Caco-2 (cell line): Measurements from ENCODE around the gene PYCARD. TPM values are rescaled to one million over a fixed set of nuclear protein-coding genes. Genes with fewer than 3 reads are reported as not detected.

ENCODE experiments used
- BruUV-seq: library from RNA; stranded (reverse); fragments of 400-500 nt; replicated peaks from 2 replicates; lab custom pipeline; 2021; lab: Mats Ljungman, UMichigan
- CTCF ChIA-PET: fragments of 300-600 bp; sonication (Branson Sonifier 250); formaldehyde crosslinking; loops from one replicate; lab custom pipeline; 2022; ENCODE audit warnings: antibody characterized with exemption; lab: Charles Lee
- POLR2A ChIA-PET: fragments of 300-600 bp; sonication (Branson Sonifier 250); formaldehyde crosslinking; loops from one replicate; lab custom pipeline; 2022; ENCODE audit warnings: antibody characterized with exemption; lab: Charles Lee
- DNase-seq, 2 experiments: peaks; one replicate each; pipeline versions ENCODE4 v3.0.0 to v3.0.0-alpha.2; 2020 to 2022
- H3K27me3 ChIP-seq: replicated peaks from 2 replicates; pipeline ENCODE4 v1.6.0; 2011; ENCODE audit warnings: low read length; ENCODE audit not compliant: control insufficient read depth, insufficient read depth
- H3K36me3 ChIP-seq: 2 replicates; pipeline ENCODE4 v1.5.1; 2011; ENCODE audit warnings: low read length; ENCODE audit not compliant: control insufficient read depth, insufficient read depth
- H3K4me1 ChIP-seq: fragments of 250-450 bp; sonication (Bioruptor Pico); 2 replicates; pipeline ENCODE4 v1.5.1; 2020; ENCODE audit warnings: mild to moderate bottlenecking
- H3K4me3 ChIP-seq: 2 replicates; pipeline ENCODE4 v1.5.1; 2011; ENCODE audit warnings: low read depth, mild to moderate bottlenecking, control low read depth, low read length
- H3K9me3 ChIP-seq: fragments of 250-450 bp; sonication (Bioruptor Pico); 2 replicates; pipeline ENCODE4 v1.5.1; 2020; ENCODE audit warnings: mild to moderate bottlenecking, moderate library complexity
- H3K27ac Mint-ChIP-seq: one replicate; pipeline ENCODE4 v1.8.0; 2022; ENCODE audit warnings: mixed read lengths; ENCODE audit not compliant: unreplicated experiment
- H3K27me3 Mint-ChIP-seq: one replicate; pipeline ENCODE4 v1.8.0; 2022; ENCODE audit warnings: mixed read lengths; ENCODE audit not compliant: insufficient read depth, unreplicated experiment
- H3K36me3 Mint-ChIP-seq: one replicate; pipeline ENCODE4 v1.8.0; 2022; ENCODE audit warnings: mild to moderate bottlenecking, mixed read lengths; ENCODE audit not compliant: insufficient read depth, unreplicated experiment
- H3K4me1 Mint-ChIP-seq: one replicate; pipeline ENCODE4 v1.8.0; 2022; ENCODE audit warnings: low read depth, mixed read lengths; ENCODE audit not compliant: unreplicated experiment
- H3K4me3 Mint-ChIP-seq: one replicate; pipeline ENCODE4 v1.8.0; 2022; ENCODE audit warnings: mild to moderate bottlenecking, moderate library complexity, mixed read lengths; ENCODE audit not compliant: unreplicated experiment
- H3K9me3 Mint-ChIP-seq: one replicate; pipeline ENCODE4 v1.8.0; 2022; ENCODE audit warnings: mixed read lengths; ENCODE audit not compliant: unreplicated experiment
- intact Hi-C: fragments of 100-400 bp; cut with micrococcal nuclease; formaldehyde crosslinking; loops from one replicate; pipeline ENCODE4 v1.10.0; 2022; ENCODE audit not compliant: unreplicated experiment
- total RNA-seq: library from RNA; stranded (reverse); gene quantifications from 2 replicates; pipeline ENCODE4 v1.2.3, GENCODE V29; 2022
- TF ChIP-seq, protein P1 (sequence below), 2 experiments: fragments of 200-600 bp in 1 of 2; IDR thresholded peaks; 1 replicate in 1 of 2; 2 replicates in 1 of 2; pipeline versions ENCODE4 v1.5.1 to v1.8.0; 2011 to 2022; ENCODE audit warnings: antibody characterized with exemption in 1 of 2, control low read depth in 1 of 2, inconsistent platforms in 1 of 2, low read depth in 1 of 2, low read length in 1 of 2, mild to moderate bottlenecking in 1 of 2, moderate library complexity in 1 of 2; ENCODE audit not compliant: insufficient read depth in 1 of 2, severe bottlenecking in 1 of 2, unreplicated experiment in 1 of 2

The PYCARD gene
- total RNA-seq, 1 experiment from 2014 or later = 0.84 TPM

DNA sequence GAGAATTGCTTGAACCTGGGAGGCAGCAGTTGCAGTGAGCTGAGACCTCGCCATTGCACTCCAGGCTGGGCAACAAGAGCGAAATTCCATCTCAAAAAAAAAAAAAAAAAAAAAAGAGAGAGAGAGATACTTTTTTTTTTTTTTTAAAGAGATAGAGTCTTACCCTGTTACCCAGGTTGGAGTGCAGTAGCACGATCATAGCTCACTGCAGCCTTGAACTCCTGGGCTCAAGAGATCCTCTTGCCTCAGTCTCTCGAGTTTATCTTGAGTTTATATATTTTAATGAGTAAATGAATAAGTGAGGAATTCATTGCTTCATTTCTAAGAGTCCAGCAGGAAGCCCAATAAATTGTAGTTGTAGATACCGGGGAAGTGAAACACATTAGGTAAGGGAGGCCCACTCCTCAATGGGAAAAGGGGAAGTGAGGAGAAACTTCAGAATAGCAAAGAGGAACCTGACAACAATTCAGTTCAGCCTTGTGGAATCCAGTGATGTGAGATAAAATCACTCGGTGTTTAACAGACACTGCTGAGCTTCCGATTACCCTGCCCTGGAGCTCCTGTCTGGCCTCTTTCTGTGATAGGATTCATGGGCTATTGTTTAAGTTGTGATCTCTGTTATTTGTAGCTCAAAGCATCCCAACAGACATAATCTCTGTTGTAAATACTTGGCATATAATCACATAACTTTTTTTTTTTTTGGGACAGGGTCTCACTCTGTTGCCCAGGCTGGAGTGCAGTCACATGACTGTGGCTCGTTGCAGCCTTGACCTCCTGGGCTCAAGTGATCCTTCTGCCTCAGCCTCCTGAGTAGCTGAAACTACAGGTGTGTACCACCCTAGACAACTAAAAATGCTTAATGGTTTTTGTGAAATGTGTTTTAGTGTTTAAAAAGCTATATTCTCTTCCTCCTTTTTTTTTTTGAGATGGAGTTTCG, 41.4 kb upstream of the PYCARD start:
- no TSS peak for BruUV-seq
- ChIA-PET POLR2A (no interaction called here), CTCF (interaction anchor here (0.5 kb wide), 1 partner anchor 27 kb away, joined by 5 read pairs; no protein-coding TSS in a partner anchor)
- no peaks in the 10 kb centered on the region for H3K4me1 Mint-ChIP-seq
- H3K36me3 Mint-ChIP-seq = no peaks in the 10 kb centered on the region
- H3K9me3 Mint-ChIP-seq = no peaks in the 10 kb centered on the region
- no peaks in the 10 kb centered on the region for H3K4me1 ChIP-seq
- no peak overlapping the region for H3K4me3 Mint-ChIP-seq
- no peaks in the 10 kb centered on the region for H3K9me3 ChIP-seq
- no peak overlapping the region for H3K4me3 ChIP-seq
- no peak for DNase-seq
- no peaks in the 10 kb centered on the region for H3K27me3 ChIP-seq
- TF ChIP-seq, protein P1, sequence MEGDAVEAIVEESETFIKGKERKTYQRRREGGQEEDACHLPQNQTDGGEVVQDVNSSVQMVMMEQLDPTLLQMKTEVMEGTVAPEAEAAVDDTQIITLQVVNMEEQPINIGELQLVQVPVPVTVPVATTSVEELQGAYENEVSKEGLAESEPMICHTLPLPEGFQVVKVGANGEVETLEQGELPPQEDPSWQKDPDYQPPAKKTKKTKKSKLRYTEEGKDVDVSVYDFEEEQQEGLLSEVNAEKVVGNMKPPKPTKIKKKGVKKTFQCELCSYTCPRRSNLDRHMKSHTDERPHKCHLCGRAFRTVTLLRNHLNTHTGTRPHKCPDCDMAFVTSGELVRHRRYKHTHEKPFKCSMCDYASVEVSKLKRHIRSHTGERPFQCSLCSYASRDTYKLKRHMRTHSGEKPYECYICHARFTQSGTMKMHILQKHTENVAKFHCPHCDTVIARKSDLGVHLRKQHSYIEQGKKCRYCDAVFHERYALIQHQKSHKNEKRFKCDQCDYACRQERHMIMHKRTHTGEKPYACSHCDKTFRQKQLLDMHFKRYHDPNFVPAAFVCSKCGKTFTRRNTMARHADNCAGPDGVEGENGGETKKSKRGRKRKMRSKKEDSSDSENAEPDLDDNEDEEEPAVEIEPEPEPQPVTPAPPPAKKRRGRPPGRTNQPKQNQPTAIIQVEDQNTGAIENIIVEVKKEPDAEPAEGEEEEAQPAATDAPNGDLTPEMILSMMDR (IDR thresholded peaks at IDR 0.05; ENCODE audit: insufficient read depth in 1 of 2, low read depth in 1 of 2, low read length in 1 of 2, severe bottlenecking in 1 of 2, unreplicated experiment in 1 of 2) = no peak
- no peaks in the 10 kb centered on the region for H3K27me3 Mint-ChIP-seq
- H3K36me3 ChIP-seq = no peaks in the 10 kb centered on the region
- intact Hi-C loops = no loop called here
- no peak overlapping the region for H3K27ac Mint-ChIP-seq

DNA sequence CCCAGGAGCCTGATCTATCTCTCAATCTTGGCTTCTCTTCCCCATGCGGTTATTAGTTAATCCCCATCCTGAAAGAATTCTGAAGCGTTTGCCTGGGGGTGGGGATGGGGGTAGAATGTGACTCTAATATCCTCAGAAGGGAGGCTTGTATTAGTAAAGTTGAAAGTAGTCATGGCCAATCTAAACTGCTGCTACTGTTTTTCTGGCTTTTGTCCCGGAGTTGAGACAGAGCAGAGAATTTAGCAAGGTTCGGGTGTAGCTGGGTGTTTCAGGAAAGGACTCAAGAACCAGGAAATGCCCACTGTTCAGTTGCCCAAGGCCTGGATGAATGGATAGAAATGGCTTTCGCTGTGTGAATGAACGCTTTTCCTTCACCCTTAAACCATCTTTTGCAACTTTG, 39.6 kb upstream of the PYCARD start:
- Mint-ChIP-seq H3K4me3 (no peak overlapping the region), H3K4me1 (no peaks in the 10 kb centered on the region), H3K36me3 (no peaks in the 10 kb centered on the region), H3K27me3 (peaks cover 3% of the 10 kb centered on the region), H3K9me3 (no peaks in the 10 kb centered on the region), H3K27ac (no peak overlapping the region)
- no peak for DNase-seq
- TF ChIP-seq, protein P1 (IDR thresholded peaks at IDR 0.05; ENCODE audit: insufficient read depth in 1 of 2, low read depth in 1 of 2, low read length in 1 of 2, severe bottlenecking in 1 of 2, unreplicated experiment in 1 of 2) = no peak
- no TSS peak for BruUV-seq
- ChIA-PET POLR2A (no interaction called here), CTCF (no interaction called here)
- Histone ChIP-seq H3K4me3 (no peak overlapping the region), H3K9me3 (no peaks in the 10 kb centered on the region), H3K27me3 (no peaks in the 10 kb centered on the region), H3K4me1 (no peaks in the 10 kb centered on the region), H3K36me3 (no peaks in the 10 kb centered on the region)
- intact Hi-C loops = no loop called here

DNA sequence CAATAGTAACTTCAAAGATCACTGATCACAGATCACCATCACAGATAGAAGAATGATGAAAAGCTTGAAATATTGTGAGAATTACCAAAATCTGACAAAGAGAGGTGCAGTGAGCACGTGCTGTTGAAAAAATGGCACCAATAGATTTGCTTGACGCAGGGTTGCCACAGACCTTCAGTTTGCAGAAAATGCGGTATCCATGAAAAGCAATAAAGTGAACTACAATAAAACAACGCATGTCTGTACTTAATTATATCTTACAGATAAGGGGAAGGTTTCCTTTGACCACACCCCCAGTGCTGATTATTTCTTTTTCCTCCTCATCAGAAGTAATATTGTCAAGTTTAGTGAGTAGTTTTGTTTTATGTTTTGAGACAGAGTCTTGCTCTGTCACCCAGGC, 35.5 kb upstream of the PYCARD start:
- ChIA-PET POLR2A (no interaction called here), CTCF (no interaction called here)
- Mint-ChIP-seq H3K9me3 (no peaks in the 10 kb centered on the region), H3K4me1 (no peaks in the 10 kb centered on the region), H3K36me3 (no peaks in the 10 kb centered on the region), H3K4me3 (no peak overlapping the region), H3K27me3 (peaks cover 3% of the 10 kb centered on the region), H3K27ac (no peak overlapping the region)
- no peaks in the 10 kb centered on the region for H3K36me3 ChIP-seq
- intact Hi-C loops = no loop called here
- no TSS peak for BruUV-seq
- no peak overlapping the region for H3K4me3 ChIP-seq
- TF ChIP-seq, protein P1 (IDR thresholded peaks at IDR 0.05; ENCODE audit: insufficient read depth in 1 of 2, low read depth in 1 of 2, low read length in 1 of 2, severe bottlenecking in 1 of 2, unreplicated experiment in 1 of 2) = no peak
- H3K4me1 ChIP-seq = no peaks in the 10 kb centered on the region
- H3K27me3 ChIP-seq = no peaks in the 10 kb centered on the region
- no peak for DNase-seq
- no peaks in the 10 kb centered on the region for H3K9me3 ChIP-seq
